Measurements from ENCODE around the gene NDUFAF8. TPM values are rescaled to one million over a fixed set of nuclear protein-coding genes. Genes with fewer than 3 reads are reported as not detected.

Gene NDUFAF8
- total and polyA plus RNA-seq, 10 of the 15 experiments (the other 5 are each of a cell fraction or from before 2014, with no cell fraction given), result 22.0 to 307 (median 106) TPM

DNA sequence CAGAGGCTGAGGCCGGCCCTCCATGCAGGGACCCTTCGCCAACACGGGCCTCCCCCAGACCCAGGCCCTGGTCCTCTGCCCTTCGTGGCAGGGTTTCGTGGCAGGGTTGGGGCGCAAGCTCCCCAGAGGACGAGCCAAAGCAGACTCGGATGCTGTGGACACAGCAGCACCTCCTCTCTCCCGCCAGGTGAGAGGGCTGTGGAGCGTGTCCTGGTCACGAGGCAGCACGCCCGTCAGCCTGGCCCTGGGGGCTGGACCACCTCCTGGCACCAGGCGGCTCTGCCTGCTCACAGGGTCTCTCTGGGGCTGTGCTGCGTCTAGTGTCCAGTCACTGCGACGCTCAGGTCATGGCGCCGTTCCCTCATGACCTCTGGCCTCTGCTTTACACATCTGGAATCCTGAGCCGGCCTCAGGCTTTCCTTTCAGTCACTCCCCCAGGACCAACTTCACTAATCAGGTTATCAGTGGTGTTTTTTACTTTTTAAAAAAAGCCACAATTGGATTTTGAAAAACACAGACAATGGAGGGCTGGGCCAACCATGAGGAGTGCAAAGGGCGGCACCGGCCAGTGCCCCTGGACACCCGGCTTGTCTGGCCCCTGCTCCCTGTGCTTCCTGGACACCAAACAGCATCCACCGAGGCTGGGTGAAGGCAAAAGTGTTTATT is 5.4 kb downstream of the NDUFAF8 start:
- no peaks in the 10 kb centered on the region for H3K27me3 ChIP-seq (replicated peaks in 1 of 2; ENCODE audit: control insufficient read depth in 2 of 2, insufficient read depth in 2 of 2, low read length in 1 of 2)
- peak; percentile 7 for ATAC-seq
- ChIA-PET CTCF (interaction anchor here (1.0 to 1.4 kb wide), 3 partner anchors 47 to 357 kb away, joined by 3 to 4 read pairs (median 4); no protein-coding TSS in a partner anchor), SMC1A (ENCODE audit: uncharacterized antibody, unreplicated experiment) (no interaction called here), POLR2A (interaction anchor here (0.5 kb wide), 1 partner anchor 254 kb away, joined by 4 read pairs; no protein-coding TSS in a partner anchor), RAD21 (ENCODE audit: unreplicated experiment) (no interaction called here)
- peaks cover 0 to 2% of the 10 kb centered on the region in 2 experiments; a peak in 2 of 4 replicates for H3K36me3 ChIP-seq (ENCODE audit: control insufficient read depth in 2 of 2, insufficient read depth in 2 of 2, low read length in 1 of 2)
- H3K4me2 ChIP-seq (ENCODE audit: control insufficient read depth, insufficient read depth), result peak overlapping the region; percentile 13; the same call in 1 of the 2 replicates
- DNase-seq (ENCODE audit: low read depth, low spot score), result no peak
- no TSS peak for BruUV-seq (replicated peaks)
- intact Hi-C loops (cut with micrococcal nuclease; ENCODE audit: unreplicated experiment) (no loop called here), in situ Hi-C loops (cut with MboI) (loop anchor here (5.0 to 25.0 kb wide), 2 partner anchors 97 to 232 kb away; no protein-coding TSS in a partner anchor)
- H3K4me3 ChIP-seq, result no peak overlapping the region
- no peak overlapping the region for H2AFZ ChIP-seq (ENCODE audit: control insufficient read depth, low read depth, low read length)
- 24% methylated on average over 24 of the region's 24 CpGs for WGBS (ENCODE audit: insufficient coverage, insufficient replicate concordance, low lambda C conversion rate, missing lambda C conversion rate)
- peaks cover 23% of the 10 kb centered on the region for H3K4me1 ChIP-seq (ENCODE audit: control insufficient read depth, insufficient read depth, low read length)
- FAIRE-seq, result no peak
- no peaks in the 10 kb centered on the region for H4K20me1 ChIP-seq (ENCODE audit: control insufficient read depth, insufficient read depth)
- H3K27ac ChIP-seq (ENCODE audit: control insufficient read depth, insufficient read depth), result peak overlapping the region; percentile 56
- peaks cover 21% of the 10 kb centered on the region for H3K79me2 ChIP-seq (ENCODE audit: control insufficient read depth, insufficient read depth, low read length)
- no peaks in the 10 kb centered on the region for H3K9me3 ChIP-seq (replicated peaks; ENCODE audit: control insufficient read depth, insufficient read depth, low read length)
- H3K9ac ChIP-seq (ENCODE audit: control insufficient read depth, insufficient read depth, low read length), result no peak overlapping the region
- TF ChIP-seq PAX8 (IDR thresholded peaks at IDR 0.05), result no peak
- TF ChIP-seq, protein P1, sequence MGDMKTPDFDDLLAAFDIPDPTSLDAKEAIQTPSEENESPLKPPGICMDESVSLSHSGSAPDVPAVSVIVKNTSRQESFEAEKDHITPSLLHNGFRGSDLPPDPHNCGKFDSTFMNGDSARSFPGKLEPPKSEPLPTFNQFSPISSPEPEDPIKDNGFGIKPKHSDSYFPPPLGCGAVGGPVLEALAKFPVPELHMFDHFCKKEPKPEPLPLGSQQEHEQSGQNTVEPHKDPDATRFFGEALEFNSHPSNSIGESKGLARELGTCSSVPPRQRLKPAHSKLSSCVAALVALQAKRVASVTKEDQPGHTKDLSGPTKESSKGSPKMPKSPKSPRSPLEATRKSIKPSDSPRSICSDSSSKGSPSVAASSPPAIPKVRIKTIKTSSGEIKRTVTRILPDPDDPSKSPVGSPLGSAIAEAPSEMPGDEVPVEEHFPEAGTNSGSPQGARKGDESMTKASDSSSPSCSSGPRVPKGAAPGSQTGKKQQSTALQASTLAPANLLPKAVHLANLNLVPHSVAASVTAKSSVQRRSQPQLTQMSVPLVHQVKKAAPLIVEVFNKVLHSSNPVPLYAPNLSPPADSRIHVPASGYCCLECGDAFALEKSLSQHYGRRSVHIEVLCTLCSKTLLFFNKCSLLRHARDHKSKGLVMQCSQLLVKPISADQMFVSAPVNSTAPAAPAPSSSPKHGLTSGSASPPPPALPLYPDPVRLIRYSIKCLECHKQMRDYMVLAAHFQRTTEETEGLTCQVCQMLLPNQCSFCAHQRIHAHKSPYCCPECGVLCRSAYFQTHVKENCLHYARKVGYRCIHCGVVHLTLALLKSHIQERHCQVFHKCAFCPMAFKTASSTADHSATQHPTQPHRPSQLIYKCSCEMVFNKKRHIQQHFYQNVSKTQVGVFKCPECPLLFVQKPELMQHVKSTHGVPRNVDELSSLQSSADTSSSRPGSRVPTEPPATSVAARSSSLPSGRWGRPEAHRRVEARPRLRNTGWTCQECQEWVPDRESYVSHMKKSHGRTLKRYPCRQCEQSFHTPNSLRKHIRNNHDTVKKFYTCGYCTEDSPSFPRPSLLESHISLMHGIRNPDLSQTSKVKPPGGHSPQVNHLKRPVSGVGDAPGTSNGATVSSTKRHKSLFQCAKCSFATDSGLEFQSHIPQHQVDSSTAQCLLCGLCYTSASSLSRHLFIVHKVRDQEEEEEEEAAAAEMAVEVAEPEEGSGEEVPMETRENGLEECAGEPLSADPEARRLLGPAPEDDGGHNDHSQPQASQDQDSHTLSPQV (IDR thresholded peaks at IDR 0.05), result no peak
- no peak for TF ChIP-seq ETV6 (conservative IDR thresholded peaks at IDR 0.05 in 1 of 2, IDR thresholded peaks at IDR 0.05 in 1 of 2; ENCODE audit: borderline replicate concordance in 1 of 2, low read depth in 1 of 2)
- TF ChIP-seq, protein P2, sequence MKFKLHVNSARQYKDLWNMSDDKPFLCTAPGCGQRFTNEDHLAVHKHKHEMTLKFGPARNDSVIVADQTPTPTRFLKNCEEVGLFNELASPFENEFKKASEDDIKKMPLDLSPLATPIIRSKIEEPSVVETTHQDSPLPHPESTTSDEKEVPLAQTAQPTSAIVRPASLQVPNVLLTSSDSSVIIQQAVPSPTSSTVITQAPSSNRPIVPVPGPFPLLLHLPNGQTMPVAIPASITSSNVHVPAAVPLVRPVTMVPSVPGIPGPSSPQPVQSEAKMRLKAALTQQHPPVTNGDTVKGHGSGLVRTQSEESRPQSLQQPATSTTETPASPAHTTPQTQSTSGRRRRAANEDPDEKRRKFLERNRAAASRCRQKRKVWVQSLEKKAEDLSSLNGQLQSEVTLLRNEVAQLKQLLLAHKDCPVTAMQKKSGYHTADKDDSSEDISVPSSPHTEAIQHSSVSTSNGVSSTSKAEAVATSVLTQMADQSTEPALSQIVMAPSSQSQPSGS (IDR thresholded peaks at IDR 0.05; ENCODE audit: low read length), result no peak
- TF ChIP-seq NR2C1 (IDR thresholded peaks at IDR 0.05), result no peak
- no peak for TF ChIP-seq MYB (IDR thresholded peaks at IDR 0.05; ENCODE audit: borderline replicate concordance, low read depth, low read length)
- TF ChIP-seq CTCF (IDR thresholded peaks at IDR 0.05 in 2 of 3, conservative IDR thresholded peaks at IDR 0.05 in 1 of 3; ENCODE audit: control insufficient read depth in 2 of 3, extremely low read depth in 1 of 3, insufficient read depth in 1 of 3, low read depth in 3 of 3, low read length in 3 of 3), result no peak
- TF ChIP-seq POLR2AphosphoS2 (IDR thresholded peaks at IDR 0.05; ENCODE audit: low read depth, low read length), result 0 out of 2 replicates have a peak, but pooled peaks have one; percentile 12
- TF ChIP-seq DPF2 (IDR thresholded peaks at IDR 0.05), result no peak
- no peak for TF ChIP-seq CHD4 (IDR thresholded peaks at IDR 0.05)
- TF ChIP-seq TAF1 (IDR thresholded peaks at IDR 0.05; ENCODE audit: borderline replicate concordance, low read depth, low read length), result no peak
- TF ChIP-seq E2F4 (IDR thresholded peaks at IDR 0.05; ENCODE audit: low read depth, low read length), result no peak
- TF ChIP-seq EED (IDR thresholded peaks at IDR 0.05; ENCODE audit: low read depth), result no peak
- no peak for TF ChIP-seq KLF5 (IDR thresholded peaks at IDR 0.05; ENCODE audit: partially characterized antibody)
- peak; percentile 17; the same call in 1 of the 2 replicates for TF ChIP-seq NR2F1 (conservative IDR thresholded peaks at IDR 0.05)

Measured in GM12878 (cell line).